NB4 (cell line): ENCODE data around the gene ARMC9.
"Not testable (repeated sequence)": the region's sequence is repeated elsewhere in the genome, so short reads cannot be mapped to it uniquely, and the experiment has no call there.

Experiments
- DNase-seq: peaks from one replicate; pipeline ENCODE4 v3.0.0; 2010; ENCODE audit warnings: low read depth
- H3K4me3 ChIP-seq: one replicate; pipeline ENCODE4 v1.5.1; 2011; ENCODE audit warnings: mild to moderate bottlenecking, low read depth, low read length, moderate library complexity
- CTCF ChIP-seq: IDR thresholded peaks from one replicate; pipeline ENCODE4 v1.5.1; 2012; ENCODE audit warnings: low read depth, low read length
- MAX ChIP-seq: IDR thresholded peaks from 2 replicates; pipeline ENCODE4 v1.6.1; 2011; ENCODE audit warnings: low read depth, low read length
- MYC ChIP-seq: IDR thresholded peaks from 2 replicates; pipeline ENCODE4 v1.6.1; 2011; ENCODE audit warnings: low read depth, low read length
- POLR2A ChIP-seq: IDR thresholded peaks from 2 replicates; pipeline ENCODE4 v1.6.1; 2011; ENCODE audit warnings: mild to moderate bottlenecking; ENCODE audit not compliant: insufficient read length; ENCODE audit errors: extremely low read depth

Gene ARMC9

DNA sequence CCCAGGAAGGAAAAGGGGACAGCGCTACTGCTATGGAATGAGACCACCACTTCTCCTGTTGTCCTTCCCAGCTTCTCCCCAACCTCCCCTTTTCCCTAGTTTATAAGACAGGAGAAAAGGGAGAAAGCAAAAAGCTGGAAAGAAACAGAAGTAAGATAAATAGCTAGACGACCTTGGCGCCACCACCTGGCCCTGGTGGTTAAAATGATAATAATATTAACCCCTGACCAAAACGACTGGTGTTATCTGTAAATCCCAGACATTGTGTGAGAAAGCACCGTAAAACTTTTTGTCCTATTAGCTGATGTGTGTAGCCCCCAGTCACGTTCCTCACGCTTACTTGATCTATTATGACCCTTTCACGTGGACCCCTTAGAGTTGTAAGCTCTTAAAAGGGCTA, 202.2 kb downstream of the ARMC9 start:
- not testable (repeated sequence) for H3K4me3 ChIP-seq, DNase-seq
- peak; percentile 18 for TF ChIP-seq CTCF

- H3K4me3 ChIP-seq, DNase-seq: not testable (repeated sequence)
These were observed 202.7 kb downstream of the ARMC9 start for GRCh38 chr2:231401101-231401500.

DNA sequence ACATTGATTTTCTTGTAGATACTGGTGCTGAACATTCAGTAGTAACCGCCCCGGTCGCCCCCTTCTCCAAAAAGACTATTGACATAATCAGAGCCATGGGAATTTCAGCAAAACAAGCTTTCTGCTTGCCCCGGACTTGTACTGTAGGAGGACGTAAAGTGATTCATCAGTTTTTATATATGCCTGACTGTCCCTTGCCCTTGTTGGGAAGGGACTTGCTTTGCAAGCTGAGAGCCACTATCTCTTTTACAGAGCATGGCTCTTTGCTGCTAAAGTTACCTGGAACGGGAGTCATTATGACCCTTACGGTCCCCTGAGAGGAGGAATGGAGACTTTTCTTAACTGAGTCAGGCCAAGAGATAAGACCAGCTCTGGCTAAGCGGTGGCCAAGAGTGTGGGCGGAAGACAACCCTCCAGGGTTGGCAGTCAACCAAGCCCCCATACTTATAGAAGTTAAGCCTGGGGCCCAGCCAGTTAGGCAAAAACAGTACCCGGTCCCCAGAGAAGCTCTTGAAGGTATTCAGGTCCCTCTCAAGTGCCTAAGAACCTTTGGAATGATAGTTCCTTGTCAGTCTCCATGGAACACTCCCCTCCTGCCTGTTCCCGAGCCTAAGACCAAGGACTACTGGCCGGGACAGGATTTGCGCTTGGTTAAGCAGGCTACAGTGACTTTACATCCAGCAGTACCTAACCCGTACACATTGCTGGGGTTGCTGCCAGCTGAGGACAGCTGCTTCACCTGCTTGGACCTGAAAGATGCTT, 205.2 kb downstream of the ARMC9 start:
- DNase-seq: not testable (repeated sequence)

GRCh38 chr2:231404183-231404578, 205.8 kb downstream of the ARMC9 start:
- not testable (repeated sequence) for H3K4me3 ChIP-seq, DNase-seq

More for the DNA sequence above, 205.2 kb downstream of the ARMC9 start:
- H3K4me3 ChIP-seq: not testable (repeated sequence)

DNA sequence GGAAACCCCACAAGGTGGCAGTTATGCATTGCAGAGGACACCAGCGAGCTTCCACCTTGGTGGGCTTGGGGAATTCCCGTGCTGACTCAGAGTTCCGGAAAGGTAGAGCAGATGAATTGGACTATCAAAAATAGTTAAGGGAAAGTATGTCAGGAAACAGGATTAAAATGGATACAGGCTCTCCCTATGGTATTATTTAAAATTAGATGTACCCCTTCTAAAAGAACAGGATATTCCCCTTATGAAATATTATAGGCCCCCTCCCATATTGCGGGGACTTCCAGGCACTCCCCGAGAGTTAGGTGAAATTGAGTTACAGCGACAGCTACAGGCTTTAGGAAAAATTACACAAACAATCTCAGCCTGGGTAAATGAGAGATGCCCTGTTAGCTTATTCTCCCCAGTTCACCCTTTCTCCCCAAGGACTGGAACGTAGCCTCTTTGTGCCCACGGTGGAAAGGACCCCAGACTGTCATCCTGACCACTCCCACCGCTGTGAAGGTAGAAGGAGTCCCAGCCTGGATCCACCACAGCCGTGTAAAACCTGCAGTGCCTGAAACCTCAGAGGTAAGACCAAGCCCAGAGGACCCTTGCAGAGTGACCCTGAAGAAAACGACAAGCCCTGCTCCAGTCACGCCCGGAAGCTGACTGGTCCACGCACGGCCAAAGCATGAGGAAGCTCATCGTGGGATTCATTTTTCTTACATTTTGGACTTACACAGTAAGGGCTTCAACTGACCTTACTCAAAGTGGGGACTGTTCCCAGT, 207.4 kb downstream of the ARMC9 start:
- peak; percentile 23 for TF ChIP-seq CTCF
- not testable (repeated sequence) for H3K4me3 ChIP-seq, DNase-seq

DNA sequence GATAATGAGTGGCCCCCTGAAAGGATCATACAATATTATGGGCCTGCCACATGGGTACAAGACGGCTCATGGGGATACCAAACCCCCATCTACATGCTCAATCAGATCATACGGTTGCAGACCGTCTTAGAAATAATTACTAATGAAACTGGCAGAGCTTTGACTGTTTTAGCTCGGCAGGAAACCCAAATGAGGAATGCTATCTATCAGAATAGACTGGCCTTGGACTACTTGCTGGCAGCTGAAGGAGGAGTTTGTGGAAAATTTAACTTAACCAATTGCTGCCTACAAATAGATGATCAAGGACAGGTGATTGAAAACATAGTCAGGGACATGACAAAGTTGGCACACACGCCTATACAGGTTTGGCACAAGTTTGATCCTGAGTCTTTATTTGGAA, 209.3 kb downstream of the ARMC9 start:
- not testable (repeated sequence) for DNase-seq, H3K4me3 ChIP-seq

GRCh38 chr2:231408304-231408703, 209.9 kb downstream of the ARMC9 start:
- DNase-seq, H3K4me3 ChIP-seq: not testable (repeated sequence)

- DNase-seq: no peak
- TF ChIP-seq POLR2A (no peak), CTCF (no peak), MYC (no peak), MAX (no peak)
- H3K4me3 ChIP-seq: no peak overlapping the region
These were observed 211.3 kb downstream of the ARMC9 start for GRCh38 chr2:231409776-231410175.

- no peak for TF ChIP-seq MYC
- peak; percentile 59 for TF ChIP-seq CTCF
These were observed 212.0 kb downstream of the ARMC9 start for GRCh38 chr2:231410293-231411004.

More at GRCh38 chr2:231410293-231411004, 212.0 kb downstream of the ARMC9 start:
- no peak for DNase-seq
- no peak overlapping the region for H3K4me3 ChIP-seq
